OCI-LY1 (cell line): ENCODE data around the gene NDC80.

Experiments used
- EZH2 ChIP-seq: fragments of 200-600 bp; sonication (generic), shearing (Covaris generic); IDR thresholded peaks from 2 replicates; pipeline ENCODE4 v1.8.0; 2017; ENCODE audit warnings: borderline replicate concordance, mixed run types, mild to moderate bottlenecking, antibody characterized with exemption, low read length, moderate library complexity, mixed read lengths
- TF ChIP-seq, protein P1 (sequence below): fragments of 200-600 bp; sonication (generic), shearing (Covaris generic); IDR thresholded peaks from 2 replicates; pipeline ENCODE4 v1.5.1; 2017; ENCODE audit warnings: mild to moderate bottlenecking, antibody characterized with exemption, low read length, moderate library complexity, mixed read lengths

DNA sequence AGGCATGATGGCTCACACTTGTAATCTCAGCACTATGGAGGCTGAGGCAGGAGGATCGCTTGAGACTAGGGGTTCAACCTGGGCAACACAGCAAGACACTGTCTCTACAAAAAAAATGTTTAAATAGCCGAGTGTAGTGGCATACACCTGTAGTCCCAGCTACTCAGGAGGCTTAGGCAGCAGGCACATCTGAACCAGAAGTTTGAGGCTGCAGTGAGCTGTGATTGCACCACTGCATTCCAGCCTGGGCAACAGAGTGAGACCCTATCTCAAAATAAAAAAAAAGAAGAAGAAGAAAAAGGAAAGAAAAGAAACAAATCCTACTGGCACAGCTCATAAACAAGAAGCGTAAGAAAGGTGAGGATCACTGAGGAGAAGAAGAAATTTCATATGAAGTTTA, 19.9 kb upstream of the NDC80 start:
- TF ChIP-seq, protein P1, sequence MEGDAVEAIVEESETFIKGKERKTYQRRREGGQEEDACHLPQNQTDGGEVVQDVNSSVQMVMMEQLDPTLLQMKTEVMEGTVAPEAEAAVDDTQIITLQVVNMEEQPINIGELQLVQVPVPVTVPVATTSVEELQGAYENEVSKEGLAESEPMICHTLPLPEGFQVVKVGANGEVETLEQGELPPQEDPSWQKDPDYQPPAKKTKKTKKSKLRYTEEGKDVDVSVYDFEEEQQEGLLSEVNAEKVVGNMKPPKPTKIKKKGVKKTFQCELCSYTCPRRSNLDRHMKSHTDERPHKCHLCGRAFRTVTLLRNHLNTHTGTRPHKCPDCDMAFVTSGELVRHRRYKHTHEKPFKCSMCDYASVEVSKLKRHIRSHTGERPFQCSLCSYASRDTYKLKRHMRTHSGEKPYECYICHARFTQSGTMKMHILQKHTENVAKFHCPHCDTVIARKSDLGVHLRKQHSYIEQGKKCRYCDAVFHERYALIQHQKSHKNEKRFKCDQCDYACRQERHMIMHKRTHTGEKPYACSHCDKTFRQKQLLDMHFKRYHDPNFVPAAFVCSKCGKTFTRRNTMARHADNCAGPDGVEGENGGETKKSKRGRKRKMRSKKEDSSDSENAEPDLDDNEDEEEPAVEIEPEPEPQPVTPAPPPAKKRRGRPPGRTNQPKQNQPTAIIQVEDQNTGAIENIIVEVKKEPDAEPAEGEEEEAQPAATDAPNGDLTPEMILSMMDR, result no peak
- TF ChIP-seq EZH2, result no peak
